ENCODE data around the gene TOP2A.

TOP2A gene

GRCh38 chr17:40348136-40348504 is 69.6 kb downstream of the TOP2A start:
- ChIA-PET POLR2A (no interaction called here), CTCF (interaction anchor here (0.7 to 23.6 kb wide), 9 partner anchors 9 to 212 kb away, joined by 3 to 649 read pairs (median 5); partner anchors contain the start of gene RARA)
- TF ChIP-seq CTCF (IDR thresholded peaks at IDR 0.05; ENCODE audit: insufficient read depth, low read length, missing control alignments) = no peak
- no peak overlapping the region for H3K4me3 ChIP-seq (ENCODE audit: low read depth, low read length)
- no peak for DNase-seq (ENCODE audit: low read depth, low spot score)

- no peak for TF ChIP-seq CTCF (IDR thresholded peaks at IDR 0.05; ENCODE audit: insufficient read depth, low read length, missing control alignments)
- ChIA-PET CTCF (interaction anchor here (1.1 to 23.6 kb wide), 7 partner anchors 7 to 186 kb away, joined by 3 to 649 read pairs (median 6); partner anchors contain the start of gene RARA), POLR2A (interaction anchor here (0.6 kb wide), 1 partner anchor 109 kb away, joined by 3 read pairs; no protein-coding TSS in a partner anchor)
- DNase-seq (ENCODE audit: low read depth, low spot score) = no peak
- no peak overlapping the region for H3K4me3 ChIP-seq (ENCODE audit: low read depth, low read length)
Observed at GRCh38 chr17:40347319-40348135, 70.2 kb downstream of the TOP2A start.

- POLR2A ChIA-PET = no interaction called here
- TF ChIP-seq CTCF (IDR thresholded peaks at IDR 0.05; ENCODE audit: insufficient read depth, low read length, missing control alignments) = no peak
- no peak for DNase-seq (ENCODE audit: low read depth, low spot score)
- CTCF ChIA-PET = interaction anchor here (1.5 to 23.6 kb wide), 4 partner anchors 8 to 42 kb away, joined by 12 to 649 read pairs (median 46); partner anchors contain the start of gene RARA
- no peak overlapping the region for H3K4me3 ChIP-seq (ENCODE audit: low read depth, low read length)
Observed at GRCh38 chr17:40346765-40347158, 70.9 kb downstream of the TOP2A start.

GRCh38 chr17:40345994-40346764 is 71.5 kb downstream of the TOP2A start:
- ChIA-PET POLR2A (interaction anchor here (1.0 kb wide), 1 partner anchor 27 kb away, joined by 3 read pairs; no protein-coding TSS in a partner anchor), CTCF (interaction anchor here (0.6 to 23.6 kb wide), 8 partner anchors 8 to 214 kb away, joined by 3 to 649 read pairs (median 8); partner anchors contain the start of gene RARA)
- DNase-seq (ENCODE audit: low read depth, low spot score) = no peak
- peak overlapping the region; percentile 47 for H3K4me3 ChIP-seq (ENCODE audit: low read depth, low read length)
- no peak for TF ChIP-seq CTCF (IDR thresholded peaks at IDR 0.05; ENCODE audit: insufficient read depth, low read length, missing control alignments)

- TF ChIP-seq CTCF (IDR thresholded peaks at IDR 0.05; ENCODE audit: insufficient read depth, low read length, missing control alignments) = no peak
- CTCF ChIA-PET = interaction anchor here (0.7 to 23.6 kb wide), 8 partner anchors 9 to 215 kb away, joined by 3 to 649 read pairs (median 8); partner anchors contain the start of genes RARA and WIPF2
- H3K4me3 ChIP-seq (ENCODE audit: low read depth, low read length) = peak overlapping the region; percentile 47
- DNase-seq (ENCODE audit: low read depth, low spot score) = no peak
- POLR2A ChIA-PET = interaction anchor here (1.0 to 1.3 kb wide), 3 partner anchors 10 to 43 kb away, joined by 3 read pairs; no protein-coding TSS in a partner anchor
Observed at GRCh38 chr17:40345161-40345993, 72.3 kb downstream of the TOP2A start.
